ENCODE results near the gene DSE. TPM values are rescaled to one million over a fixed set of nuclear protein-coding genes. Genes with fewer than 3 reads are reported as not detected.

Gene DSE
- total RNA-seq, 4 donors from 2014 or later: 79.5 to 95.5 (median 81.7) TPM

DNA sequence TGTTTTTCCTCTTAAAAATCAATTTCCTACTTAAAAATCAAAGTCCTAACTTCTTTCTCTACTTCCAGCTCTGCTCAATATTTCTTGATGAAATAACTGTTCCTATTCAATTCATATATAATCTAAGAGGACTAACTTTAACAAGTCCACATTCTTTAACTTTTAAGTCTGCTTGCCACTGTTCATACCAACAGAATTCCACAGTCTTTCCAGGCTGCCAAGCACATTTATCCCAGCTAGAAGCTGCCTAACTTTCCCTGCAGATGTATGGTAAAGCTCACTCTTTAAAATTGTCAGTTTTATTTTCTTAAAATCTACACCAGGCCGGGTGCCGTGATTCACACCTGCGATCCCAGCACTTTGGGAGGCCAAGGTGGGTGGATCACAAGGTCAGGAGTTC is 102.0 kb downstream of the DSE start:
- Histone ChIP-seq H3K36me3 (no peaks in the 10 kb centered on the region), H3K27ac (no peak overlapping the region), H3K4me3 (no peak overlapping the region), H3K4me1 (no peaks in the 10 kb centered on the region), H3K27me3 (no peaks in the 10 kb centered on the region), H3K9me3 (no peaks in the 10 kb centered on the region)
- TF ChIP-seq, protein P1, sequence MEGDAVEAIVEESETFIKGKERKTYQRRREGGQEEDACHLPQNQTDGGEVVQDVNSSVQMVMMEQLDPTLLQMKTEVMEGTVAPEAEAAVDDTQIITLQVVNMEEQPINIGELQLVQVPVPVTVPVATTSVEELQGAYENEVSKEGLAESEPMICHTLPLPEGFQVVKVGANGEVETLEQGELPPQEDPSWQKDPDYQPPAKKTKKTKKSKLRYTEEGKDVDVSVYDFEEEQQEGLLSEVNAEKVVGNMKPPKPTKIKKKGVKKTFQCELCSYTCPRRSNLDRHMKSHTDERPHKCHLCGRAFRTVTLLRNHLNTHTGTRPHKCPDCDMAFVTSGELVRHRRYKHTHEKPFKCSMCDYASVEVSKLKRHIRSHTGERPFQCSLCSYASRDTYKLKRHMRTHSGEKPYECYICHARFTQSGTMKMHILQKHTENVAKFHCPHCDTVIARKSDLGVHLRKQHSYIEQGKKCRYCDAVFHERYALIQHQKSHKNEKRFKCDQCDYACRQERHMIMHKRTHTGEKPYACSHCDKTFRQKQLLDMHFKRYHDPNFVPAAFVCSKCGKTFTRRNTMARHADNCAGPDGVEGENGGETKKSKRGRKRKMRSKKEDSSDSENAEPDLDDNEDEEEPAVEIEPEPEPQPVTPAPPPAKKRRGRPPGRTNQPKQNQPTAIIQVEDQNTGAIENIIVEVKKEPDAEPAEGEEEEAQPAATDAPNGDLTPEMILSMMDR (IDR thresholded peaks at IDR 0.05): no peak
- no peak for TF ChIP-seq POLR2A (IDR thresholded peaks at IDR 0.05)
- 71 to 77% methylated on average over 3 of the region's 3 CpGs for WGBS, 2 donors
- DNase-seq (ENCODE audit: low spot score in 2 of 2): no peak

DNA sequence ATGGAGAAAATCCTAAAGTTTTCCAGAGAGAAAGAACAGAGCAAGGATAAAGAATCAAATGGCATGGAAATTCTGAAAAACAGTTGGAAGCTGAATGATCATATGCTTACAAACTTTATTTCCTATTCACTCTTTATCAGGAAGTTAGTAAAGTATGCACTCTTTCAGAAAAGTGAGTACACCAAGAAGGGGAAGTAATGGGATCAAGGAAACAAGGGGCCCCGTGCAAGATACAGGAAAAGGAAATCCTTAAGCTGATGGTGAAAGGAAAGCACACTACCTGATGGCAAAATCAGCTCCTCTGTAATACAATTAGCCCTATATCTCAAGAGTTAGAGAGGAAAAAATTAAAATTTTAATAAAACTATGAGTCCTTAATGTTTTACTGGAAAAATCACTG is 104.4 kb downstream of the DSE start:
- WGBS, 2 donors: 45 to 50% methylated on average over 1 of the region's 1 CpG
- no peaks in the 10 kb centered on the region for H3K9me3 ChIP-seq
- H3K4me3 ChIP-seq: no peak overlapping the region
- H3K27ac ChIP-seq: no peak overlapping the region
- H3K4me1 ChIP-seq: no peaks in the 10 kb centered on the region
- DNase-seq (ENCODE audit: low spot score in 2 of 2): no peak
- no peaks in the 10 kb centered on the region for H3K36me3 ChIP-seq
- TF ChIP-seq POLR2A (IDR thresholded peaks at IDR 0.05): no peak
- TF ChIP-seq, protein P1 (IDR thresholded peaks at IDR 0.05): no peak
- TF ChIP-seq EP300 (IDR thresholded peaks at IDR 0.05): no peak
- H3K27me3 ChIP-seq: no peaks in the 10 kb centered on the region

- 63 to 76% methylated on average over 5 of the region's 5 CpGs for whole genome bisulfite sequencing, 2 donors
Observed at GRCh38 chr6:116476002-116476678, 105.4 kb downstream of the DSE start.

DNA sequence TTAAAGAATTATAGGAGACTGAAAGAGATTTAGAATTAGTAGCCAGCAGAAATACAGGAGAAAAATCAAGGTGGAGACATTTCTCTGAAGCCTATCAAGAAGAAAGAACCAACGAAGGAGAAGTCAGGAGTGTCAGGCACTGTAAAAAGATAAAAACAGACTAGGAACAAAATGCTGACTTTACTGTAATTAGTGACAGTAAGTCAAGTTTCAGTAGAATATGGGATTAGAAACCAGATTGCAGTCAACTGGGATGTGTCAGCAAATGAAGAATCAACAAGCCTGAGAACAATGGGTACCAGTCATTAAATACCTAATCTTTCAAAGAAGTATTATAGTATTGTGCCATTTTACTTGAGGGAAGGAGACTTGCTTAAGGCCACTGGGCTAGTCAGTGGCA is 112.0 kb downstream of the DSE start:
- Histone ChIP-seq H3K4me1 (no peaks in the 10 kb centered on the region), H3K9me3 (no peaks in the 10 kb centered on the region), H3K36me3 (no peaks in the 10 kb centered on the region), H3K27ac (no peak overlapping the region), H3K4me3 (no peak overlapping the region), H3K27me3 (no peaks in the 10 kb centered on the region)
- WGBS, 2 donors: 75 to 76% methylated on average over 1 of the region's 1 CpG
- DNase-seq (ENCODE audit: low spot score in 2 of 2): no peak
- TF ChIP-seq EP300 (IDR thresholded peaks at IDR 0.05) (no peak), POLR2A (IDR thresholded peaks at IDR 0.05) (no peak)
- TF ChIP-seq, protein P1 (IDR thresholded peaks at IDR 0.05): no peak

More at GRCh38 chr6:116476002-116476678, 105.4 kb downstream of the DSE start:
- no peak for DNase-seq (ENCODE audit: low spot score in 2 of 2)
- Histone ChIP-seq H3K27ac (no peak overlapping the region), H3K36me3 (no peaks in the 10 kb centered on the region), H3K9me3 (no peaks in the 10 kb centered on the region), H3K4me3 (no peak overlapping the region), H3K27me3 (no peaks in the 10 kb centered on the region), H3K4me1 (no peaks in the 10 kb centered on the region)
- peak in 1 of 2 donors; percentile 19 for TF ChIP-seq EP300 (IDR thresholded peaks at IDR 0.05)
- no peak for TF ChIP-seq POLR2A (IDR thresholded peaks at IDR 0.05)
- TF ChIP-seq, protein P1 (IDR thresholded peaks at IDR 0.05): no peak

DNA sequence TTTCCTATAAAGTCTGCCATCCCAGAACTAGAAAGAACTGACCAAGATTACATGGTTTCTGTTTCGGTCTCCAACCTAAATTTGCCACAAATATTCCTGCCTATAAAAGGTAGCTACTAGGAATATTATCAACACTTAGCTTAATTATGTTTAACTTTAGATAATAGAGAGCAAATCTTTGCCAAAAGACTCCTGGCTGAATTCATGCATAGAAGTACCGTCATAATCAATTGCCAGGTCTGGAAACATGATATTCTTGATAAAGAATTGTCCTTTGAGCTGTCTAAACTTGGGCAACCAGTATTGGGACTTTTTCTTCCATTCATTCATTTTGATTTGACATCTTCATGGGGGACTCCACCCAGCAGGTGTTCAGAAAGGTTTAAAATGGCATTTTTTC is 112.9 kb downstream of the DSE start:
- Histone ChIP-seq H3K27ac (no peak overlapping the region), H3K9me3 (no peaks in the 10 kb centered on the region), H3K27me3 (no peaks in the 10 kb centered on the region), H3K4me1 (no peaks in the 10 kb centered on the region), H3K36me3 (no peaks in the 10 kb centered on the region), H3K4me3 (no peak overlapping the region)
- WGBS, 2 donors: 90% methylated on average over 2 of the region's 2 CpGs
- no peak for DNase-seq (ENCODE audit: low spot score in 2 of 2)
- TF ChIP-seq EP300 (IDR thresholded peaks at IDR 0.05) (no peak), POLR2A (IDR thresholded peaks at IDR 0.05) (no peak)
- TF ChIP-seq, protein P1 (IDR thresholded peaks at IDR 0.05): no peak
